ENCODE results near the gene LLGL2. TPM values are rescaled to one million over a fixed set of nuclear protein-coding genes. Genes with fewer than 3 reads are reported as not detected.

Gene LLGL2
- total RNA-seq, 2 experiments from 2014 or later: 12.6 to 21.6 TPM

DNA sequence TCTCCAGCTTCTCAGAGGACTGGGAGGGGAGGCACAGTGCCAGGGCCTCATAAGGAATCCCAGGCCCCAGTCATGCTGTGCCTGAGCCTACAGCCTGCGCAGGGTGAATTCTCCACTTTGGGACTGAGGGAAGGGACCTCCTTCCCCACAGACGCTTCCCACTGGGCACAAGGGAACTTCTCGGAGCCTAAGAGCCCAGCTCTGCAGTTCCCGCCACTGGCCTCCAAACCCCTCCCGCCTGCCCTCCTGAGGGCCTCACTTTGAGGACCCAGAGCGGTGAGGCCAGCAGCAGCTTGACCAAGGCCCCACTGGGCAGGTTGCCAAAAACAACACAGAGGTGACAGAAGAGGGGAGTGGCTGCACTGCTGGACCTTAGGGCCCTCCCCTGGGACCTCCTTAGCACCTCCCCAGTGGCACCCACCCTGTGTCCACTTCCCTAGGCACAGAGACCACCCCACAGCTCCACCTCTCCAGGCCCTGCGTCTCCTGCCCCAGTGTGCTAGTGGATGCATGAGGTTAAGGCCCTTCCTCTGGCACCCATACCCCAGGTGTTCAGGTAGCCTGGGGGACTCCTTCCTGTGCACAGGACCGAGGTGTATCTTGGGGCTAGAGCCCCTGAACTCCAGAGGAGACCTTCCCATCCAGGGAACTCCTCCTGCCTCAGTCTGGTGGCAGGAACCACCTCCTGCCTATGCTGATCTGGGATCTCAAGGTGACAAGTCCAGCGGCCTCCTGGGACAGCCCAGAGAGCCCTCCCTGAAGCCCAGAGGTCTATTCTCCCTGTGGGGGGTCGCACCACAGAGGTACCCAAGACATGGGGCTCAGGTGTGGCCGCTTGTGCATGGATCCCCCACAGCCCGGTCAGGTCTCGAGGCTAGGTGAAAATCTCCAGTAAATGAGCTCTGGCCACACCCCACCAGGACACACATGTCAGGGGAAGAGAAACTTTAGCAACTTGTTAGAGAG lies 13.6 kb upstream of the LLGL2 start:
- BruUV-seq (replicated peaks): no TSS peak

DNA sequence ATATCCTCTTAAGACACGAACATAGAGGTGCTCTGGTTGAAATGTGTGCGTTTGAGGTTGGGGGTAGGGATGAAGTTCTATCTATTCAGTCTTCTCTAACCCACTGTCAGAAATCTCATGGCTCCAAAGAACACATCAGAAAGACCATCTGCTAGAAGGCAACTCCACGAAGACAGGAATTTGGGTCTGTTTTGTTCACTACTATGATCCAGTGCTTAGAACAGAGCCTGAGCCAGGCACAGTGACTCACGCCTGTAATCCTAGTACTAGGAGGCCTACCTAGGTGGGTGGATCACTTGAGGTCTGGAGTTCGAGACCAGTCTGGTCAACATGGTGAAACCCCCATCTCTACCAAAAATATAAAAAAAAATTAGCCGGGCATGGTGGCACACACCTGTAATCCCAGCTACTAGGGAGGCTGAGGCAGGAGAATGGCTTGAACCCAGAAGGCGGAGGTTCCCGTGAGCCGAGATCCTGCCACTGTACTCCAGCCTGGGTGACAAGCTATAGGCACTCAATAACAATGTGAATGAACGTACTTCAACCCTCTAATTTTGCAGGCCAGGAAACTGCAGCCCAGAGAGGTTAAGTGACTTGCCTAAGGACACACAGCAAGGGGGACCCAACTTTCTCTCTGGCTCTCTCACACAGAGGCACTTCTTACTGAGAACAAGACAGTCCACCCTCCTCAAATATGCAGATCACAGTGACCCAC lies 12.4 kb upstream of the LLGL2 start:
- intact Hi-C loops (cut with micrococcal nuclease; ENCODE audit: unreplicated experiment): no loop called here
- H3K79me2 ChIP-seq (ENCODE audit: insufficient read depth, low read depth, low read length): peaks cover 6% of the 10 kb centered on the region; the same call in 1 of the 2 replicates
- ChIA-PET POLR2A (interaction anchor here (0.6 to 1.0 kb wide), 3 partner anchors 25 to 206 kb away, joined by 3 read pairs; no protein-coding TSS in a partner anchor), CTCF (ENCODE audit: unreplicated experiment) (no interaction called here)
- H3K4me1 ChIP-seq (ENCODE audit: insufficient read depth, low read length, poor library complexity, severe bottlenecking): peaks cover 22% of the 10 kb centered on the region
- H3K9me2 ChIP-seq (ENCODE audit: insufficient read depth, low read length): no peaks in the 10 kb centered on the region
- H3K27ac ChIP-seq (ENCODE audit: low read depth, low read length, poor library complexity, severe bottlenecking): no peak overlapping the region
- H2AFZ ChIP-seq (ENCODE audit: low read length): no peak overlapping the region
- H3K4me2 ChIP-seq (ENCODE audit: low read length): no peak overlapping the region
- H3K4me3 ChIP-seq (ENCODE audit: low read depth, low read length, poor library complexity, severe bottlenecking): no peak overlapping the region
- TF ChIP-seq EZH2phosphoT487 (IDR thresholded peaks at IDR 0.05; ENCODE audit: borderline replicate concordance, low read depth, low read length): no peak
- TF ChIP-seq, protein P1, sequence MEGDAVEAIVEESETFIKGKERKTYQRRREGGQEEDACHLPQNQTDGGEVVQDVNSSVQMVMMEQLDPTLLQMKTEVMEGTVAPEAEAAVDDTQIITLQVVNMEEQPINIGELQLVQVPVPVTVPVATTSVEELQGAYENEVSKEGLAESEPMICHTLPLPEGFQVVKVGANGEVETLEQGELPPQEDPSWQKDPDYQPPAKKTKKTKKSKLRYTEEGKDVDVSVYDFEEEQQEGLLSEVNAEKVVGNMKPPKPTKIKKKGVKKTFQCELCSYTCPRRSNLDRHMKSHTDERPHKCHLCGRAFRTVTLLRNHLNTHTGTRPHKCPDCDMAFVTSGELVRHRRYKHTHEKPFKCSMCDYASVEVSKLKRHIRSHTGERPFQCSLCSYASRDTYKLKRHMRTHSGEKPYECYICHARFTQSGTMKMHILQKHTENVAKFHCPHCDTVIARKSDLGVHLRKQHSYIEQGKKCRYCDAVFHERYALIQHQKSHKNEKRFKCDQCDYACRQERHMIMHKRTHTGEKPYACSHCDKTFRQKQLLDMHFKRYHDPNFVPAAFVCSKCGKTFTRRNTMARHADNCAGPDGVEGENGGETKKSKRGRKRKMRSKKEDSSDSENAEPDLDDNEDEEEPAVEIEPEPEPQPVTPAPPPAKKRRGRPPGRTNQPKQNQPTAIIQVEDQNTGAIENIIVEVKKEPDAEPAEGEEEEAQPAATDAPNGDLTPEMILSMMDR (conservative IDR thresholded peaks at IDR 0.05; ENCODE audit: low read length): no peak
- BruUV-seq (replicated peaks): no TSS peak
- H4K20me1 ChIP-seq (ENCODE audit: insufficient read depth, low read length): peaks cover 8% of the 10 kb centered on the region; the same call in 1 of the 2 replicates
- DNase-seq (ENCODE audit: low spot score): no peak
- 0 out of 2 replicates have a peak, but pooled peaks cover under 1% of the 10 kb centered on the region for H3K36me3 ChIP-seq (ENCODE audit: insufficient read depth, low read length)
- no peaks in the 10 kb centered on the region for H3K9me3 ChIP-seq (ENCODE audit: low read length)

More for the DNA sequence above, 13.6 kb upstream of the LLGL2 start:
- Histone ChIP-seq H3K36me3 (ENCODE audit: insufficient read depth, low read length) (no peaks in the 10 kb centered on the region), H4K20me1 (ENCODE audit: insufficient read depth, low read length) (no peaks in the 10 kb centered on the region), H3K9me2 (ENCODE audit: insufficient read depth, low read length) (no peaks in the 10 kb centered on the region), H3K4me1 (ENCODE audit: insufficient read depth, low read length, poor library complexity, severe bottlenecking) (peaks cover 11% of the 10 kb centered on the region), H3K9me3 (ENCODE audit: low read length) (no peaks in the 10 kb centered on the region), H3K79me2 (ENCODE audit: insufficient read depth, low read depth, low read length) (no peaks in the 10 kb centered on the region), H2AFZ (ENCODE audit: low read length) (no peak overlapping the region), H3K27ac (ENCODE audit: low read depth, low read length, poor library complexity, severe bottlenecking) (no peak overlapping the region), H3K4me2 (ENCODE audit: low read length) (no peak overlapping the region), H3K4me3 (ENCODE audit: low read depth, low read length, poor library complexity, severe bottlenecking) (no peak overlapping the region)
- POLR2A ChIA-PET: interaction anchor here (0.5 to 1.0 kb wide), 4 partner anchors 24 to 205 kb away, joined by 3 read pairs; no protein-coding TSS in a partner anchor
- intact Hi-C loops (cut with micrococcal nuclease; ENCODE audit: unreplicated experiment): no loop called here
- no peak for TF ChIP-seq EZH2phosphoT487 (IDR thresholded peaks at IDR 0.05; ENCODE audit: borderline replicate concordance, low read depth, low read length)
- TF ChIP-seq, protein P1 (conservative IDR thresholded peaks at IDR 0.05; ENCODE audit: low read length): no peak
- CTCF ChIA-PET (ENCODE audit: unreplicated experiment): no interaction called here
- DNase-seq (ENCODE audit: low spot score): no peak
